ENCODE results near the gene ZC3H12D.
"Not testable (repeated sequence)": the region's sequence is repeated elsewhere in the genome, so short reads cannot be mapped to it uniquely, and the experiment has no call there.

The ZC3H12D gene

GRCh38 chr6:149478631-149479314 lies 6.0 kb downstream of the ZC3H12D start:
- no peak overlapping the region for H3K4me3 Mint-ChIP-seq

DNA sequence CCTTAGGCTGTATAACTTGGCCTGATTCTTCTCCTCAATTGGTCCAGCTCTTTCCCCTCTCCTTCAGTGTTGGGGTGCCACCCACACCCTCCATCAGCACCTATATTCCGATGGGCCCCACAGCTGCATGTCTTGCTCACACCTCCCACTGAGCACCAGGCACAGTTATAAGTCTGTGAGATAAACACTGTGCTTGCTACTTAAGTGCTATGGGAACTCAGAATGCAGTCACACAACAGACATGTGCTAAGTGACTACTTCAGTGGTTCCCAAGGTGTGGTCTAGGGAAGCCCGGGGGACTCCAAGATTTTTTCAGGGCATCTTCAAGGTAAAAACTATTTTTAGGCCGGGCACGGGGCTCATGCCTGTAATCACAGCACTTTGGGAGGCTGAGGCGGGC lies 7.3 kb downstream of the ZC3H12D start:
- no peak for DNase-seq
- CTCF ChIA-PET = no interaction called here
- Mint-ChIP-seq H3K4me3 (no peak overlapping the region), H3K27me3 (no peaks in the 10 kb centered on the region), H3K27ac (no peak overlapping the region), H3K9me3 (no peaks in the 10 kb centered on the region), H3K36me3 (peaks cover 26% of the 10 kb centered on the region), H3K4me1 (peaks cover 56% of the 10 kb centered on the region)

More at GRCh38 chr6:149478631-149479314, 6.0 kb downstream of the ZC3H12D start:
- H3K9me3 Mint-ChIP-seq = no peaks in the 10 kb centered on the region
- H3K27me3 Mint-ChIP-seq = no peaks in the 10 kb centered on the region
- peaks cover 25% of the 10 kb centered on the region for H3K36me3 Mint-ChIP-seq
- H3K27ac Mint-ChIP-seq = no peak overlapping the region
- no peak for DNase-seq
- CTCF ChIA-PET = interaction anchor here (0.7 to 1.8 kb wide), 5 partner anchors 12 to 47 kb away, joined by 3 to 16 read pairs (median 6); no protein-coding TSS in a partner anchor
- peaks cover 55% of the 10 kb centered on the region for H3K4me1 Mint-ChIP-seq

DNA sequence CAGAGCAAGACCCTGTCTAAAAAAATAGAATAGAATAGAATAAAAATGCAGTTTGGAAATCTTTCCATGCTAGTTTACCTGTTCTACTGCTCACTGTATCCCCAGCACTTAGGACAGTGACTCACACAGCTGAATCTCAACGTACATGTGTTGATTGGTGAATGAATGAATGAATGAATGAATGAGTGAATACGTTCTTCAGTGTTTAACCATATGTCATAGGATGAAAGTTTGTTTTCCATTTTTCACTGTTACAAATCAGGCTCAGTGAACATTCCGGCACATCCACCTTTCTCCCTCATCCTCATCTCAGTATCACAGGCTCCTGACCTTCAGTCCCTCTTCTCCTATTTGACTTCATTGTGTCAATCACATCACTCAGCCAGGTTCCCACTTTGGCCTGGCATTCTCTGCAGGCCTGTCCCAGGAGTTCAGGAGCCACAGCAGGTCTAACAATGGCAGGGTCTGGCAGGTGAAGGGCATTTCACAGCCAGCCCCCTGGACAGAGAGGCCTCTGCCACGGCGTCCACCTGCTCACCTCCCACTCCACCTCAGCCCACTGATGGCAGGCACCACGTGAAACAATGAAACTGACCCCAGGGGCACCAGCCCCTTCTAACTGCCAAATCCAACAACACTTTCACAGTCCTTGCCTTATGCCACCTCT lies 7.9 kb downstream of the ZC3H12D start:
- Mint-ChIP-seq H3K36me3 (peaks cover 27% of the 10 kb centered on the region), H3K27me3 (no peaks in the 10 kb centered on the region), H3K4me1 (peaks cover 57% of the 10 kb centered on the region), H3K27ac (peak overlapping the region; percentile 5), H3K9me3 (no peaks in the 10 kb centered on the region), H3K4me3 (no peak overlapping the region)
- CTCF ChIA-PET = interaction anchor here (1.0 kb wide), 1 partner anchor 10 kb away, joined by 5 read pairs; no protein-coding TSS in a partner anchor
- no peak for DNase-seq

- Mint-ChIP-seq H3K27ac (no peak overlapping the region), H3K4me3 (no peak overlapping the region), H3K9me3 (no peaks in the 10 kb centered on the region), H3K4me1 (peaks cover 40% of the 10 kb centered on the region), H3K36me3 (peaks cover 24% of the 10 kb centered on the region), H3K27me3 (no peaks in the 10 kb centered on the region)
- CTCF ChIA-PET = interaction anchor here (1.1 to 2.2 kb wide), 6 partner anchors 11 to 448 kb away, joined by 3 to 9 read pairs (median 4); partner anchors contain the start of gene ZC3H12D
- DNase-seq = no peak
Observed at GRCh38 chr6:149474108-149474935, 10.5 kb downstream of the ZC3H12D start.

DNA sequence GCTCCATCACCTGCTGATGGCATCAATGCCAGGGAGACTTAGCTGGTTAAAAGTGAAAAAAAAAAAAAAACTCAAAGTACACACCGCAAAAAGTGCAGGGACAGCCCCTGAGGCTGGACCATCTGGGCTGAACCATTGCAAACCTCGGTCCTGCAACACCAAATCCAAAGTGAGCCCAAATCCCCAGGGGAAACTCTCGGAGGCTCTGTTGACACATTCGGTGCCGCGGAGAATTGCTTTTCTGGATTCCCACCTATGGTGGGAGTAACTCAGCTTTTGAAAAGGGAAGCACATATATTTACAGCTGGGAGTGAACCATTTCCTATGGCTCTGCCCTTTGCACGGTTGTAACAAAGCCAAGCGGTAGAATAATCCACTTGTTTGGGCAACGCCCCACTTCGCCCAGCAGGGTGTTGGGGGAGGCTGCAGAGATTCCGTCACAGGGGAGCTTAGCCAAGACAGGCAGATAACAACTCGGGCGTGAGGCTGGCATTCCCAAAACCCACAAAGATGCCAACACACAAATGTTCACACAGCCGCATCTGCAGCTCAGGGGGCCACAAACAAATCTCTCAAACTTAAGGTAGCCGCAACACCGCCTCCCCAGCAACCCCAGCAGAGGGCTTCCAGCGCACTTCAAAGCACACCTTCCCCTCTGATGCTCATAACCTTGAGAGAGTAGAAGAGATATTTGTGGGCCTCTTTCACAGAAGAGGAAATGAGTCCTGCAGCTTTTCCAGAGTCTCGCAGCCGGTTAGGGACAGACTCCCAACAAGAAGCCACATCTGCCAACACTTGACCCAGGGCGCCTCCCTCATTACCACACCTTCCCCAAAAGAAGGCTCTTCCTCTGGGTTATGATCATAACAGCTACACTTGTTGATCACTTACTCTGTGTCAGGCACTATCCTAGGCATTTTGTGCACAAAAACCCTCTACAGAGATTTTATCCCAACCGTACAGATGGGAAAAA lies 11.4 kb downstream of the ZC3H12D start:
- no peak for DNase-seq
- peaks cover 40% of the 10 kb centered on the region for H3K4me1 Mint-ChIP-seq
- H3K36me3 Mint-ChIP-seq = peaks cover 21% of the 10 kb centered on the region
- CTCF ChIA-PET = interaction anchor here (0.6 to 2.2 kb wide), 8 partner anchors 11 to 447 kb away, joined by 3 to 9 read pairs (median 3); partner anchors contain the start of gene ZC3H12D
- H3K9me3 Mint-ChIP-seq = no peaks in the 10 kb centered on the region
- H3K27me3 Mint-ChIP-seq = no peaks in the 10 kb centered on the region
- H3K27ac Mint-ChIP-seq = no peak overlapping the region
- no peak overlapping the region for H3K4me3 Mint-ChIP-seq

GRCh38 chr6:149472241-149472640 lies 12.6 kb downstream of the ZC3H12D start:
- no peak overlapping the region for H3K4me3 Mint-ChIP-seq
- H3K27me3 Mint-ChIP-seq = no peaks in the 10 kb centered on the region
- H3K9me3 Mint-ChIP-seq = no peaks in the 10 kb centered on the region
- DNase-seq = no peak
- CTCF ChIA-PET = interaction anchor here (1.1 kb wide), 1 partner anchor 10 kb away, joined by 3 read pairs; no protein-coding TSS in a partner anchor
- H3K36me3 Mint-ChIP-seq = peaks cover 24% of the 10 kb centered on the region
- H3K27ac Mint-ChIP-seq = peak overlapping the region; percentile 39
- peaks cover 46% of the 10 kb centered on the region for H3K4me1 Mint-ChIP-seq

DNA sequence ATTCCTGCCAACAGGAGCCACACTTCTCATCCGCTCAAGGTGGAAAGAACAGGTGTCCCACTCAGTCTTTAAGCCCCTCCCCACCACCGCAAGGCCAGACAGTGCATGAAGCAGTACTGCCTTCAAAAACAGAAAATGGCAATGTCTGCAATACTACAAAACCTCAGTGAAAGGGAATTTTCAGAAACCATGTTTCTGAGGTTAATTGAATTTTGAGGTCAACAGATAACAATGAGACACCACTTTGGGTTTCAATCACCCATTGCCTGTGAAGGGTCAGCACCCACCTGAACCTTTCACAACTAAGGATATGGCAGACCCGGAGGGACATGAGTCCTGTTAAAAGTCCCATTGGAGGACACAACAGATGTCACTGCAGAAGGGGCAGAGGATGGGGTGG lies 13.0 kb downstream of the ZC3H12D start:
- no peak for DNase-seq
- CTCF ChIA-PET = interaction anchor here (1.1 kb wide), 1 partner anchor 9 kb away, joined by 3 read pairs; no protein-coding TSS in a partner anchor
- H3K4me3 Mint-ChIP-seq = no peak overlapping the region
- peaks cover 21% of the 10 kb centered on the region for H3K36me3 Mint-ChIP-seq
- peak overlapping the region; percentile 52 for H3K27ac Mint-ChIP-seq
- H3K4me1 Mint-ChIP-seq = peaks cover 43% of the 10 kb centered on the region
- no peaks in the 10 kb centered on the region for H3K27me3 Mint-ChIP-seq
- no peaks in the 10 kb centered on the region for H3K9me3 Mint-ChIP-seq

DNA sequence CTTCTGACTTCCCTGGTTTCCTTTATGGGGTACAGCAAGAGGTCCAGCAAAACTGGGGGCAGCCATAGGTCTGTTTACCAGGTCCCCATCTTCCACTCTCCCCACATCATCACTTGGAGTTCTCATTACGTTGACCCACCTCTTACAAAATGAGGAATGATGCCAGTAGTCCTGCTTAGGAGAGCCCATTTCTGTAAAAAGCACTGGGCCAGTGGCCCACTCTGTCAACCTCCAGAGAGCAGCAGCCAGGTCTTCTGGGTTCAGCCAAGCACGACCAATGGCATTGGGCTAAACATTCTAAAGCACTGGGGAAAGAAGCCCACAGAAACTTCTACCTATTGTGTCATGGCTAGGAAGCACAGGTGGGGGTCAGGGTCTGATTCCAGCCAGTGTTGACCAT lies 13.9 kb downstream of the ZC3H12D start:
- H3K27me3 Mint-ChIP-seq = no peaks in the 10 kb centered on the region
- no peak overlapping the region for H3K4me3 Mint-ChIP-seq
- DNase-seq = no peak
- H3K9me3 Mint-ChIP-seq = no peaks in the 10 kb centered on the region
- H3K36me3 Mint-ChIP-seq = peaks cover 20% of the 10 kb centered on the region
- H3K27ac Mint-ChIP-seq = no peak overlapping the region
- H3K4me1 Mint-ChIP-seq = peaks cover 43% of the 10 kb centered on the region
- CTCF ChIA-PET = no interaction called here

DNA sequence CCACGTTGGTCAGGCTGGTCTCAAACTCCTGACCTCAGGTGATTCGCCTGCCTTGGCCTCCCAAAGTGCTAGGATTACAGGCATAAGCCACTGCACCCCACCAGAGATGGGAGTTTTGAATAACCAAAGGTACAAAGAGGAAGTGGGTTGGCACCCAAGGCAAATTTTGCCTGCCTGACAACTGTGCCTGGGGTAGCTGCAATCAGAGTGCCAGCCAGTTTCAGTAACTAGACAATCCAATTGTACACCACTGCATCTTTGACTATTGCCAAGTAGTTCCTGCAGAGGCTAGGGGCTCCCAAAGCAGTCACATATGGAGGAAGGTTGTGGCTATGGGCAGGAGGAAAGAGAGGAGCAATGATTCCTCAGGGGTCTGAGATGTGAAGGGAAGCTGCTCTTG lies 16.6 kb downstream of the ZC3H12D start:
- no peaks in the 10 kb centered on the region for H3K9me3 Mint-ChIP-seq
- H3K4me1 Mint-ChIP-seq = peaks cover 44% of the 10 kb centered on the region
- H3K27me3 Mint-ChIP-seq = no peaks in the 10 kb centered on the region
- H3K36me3 Mint-ChIP-seq = peaks cover 14% of the 10 kb centered on the region
- H3K27ac Mint-ChIP-seq = no peak overlapping the region
- CTCF ChIA-PET = interaction anchor here (1.7 to 2.4 kb wide), 2 partner anchors 17 to 36 kb away, joined by 6 to 7 read pairs; partner anchors contain the start of gene ZC3H12D
- no peak for DNase-seq
- no peak overlapping the region for H3K4me3 Mint-ChIP-seq

- no peaks in the 10 kb centered on the region for H3K27me3 Mint-ChIP-seq
- H3K27ac Mint-ChIP-seq = no peak overlapping the region
- no peaks in the 10 kb centered on the region for H3K9me3 Mint-ChIP-seq
- no peak for DNase-seq
- H3K4me1 Mint-ChIP-seq = peaks cover 35% of the 10 kb centered on the region
- no peak overlapping the region for H3K4me3 Mint-ChIP-seq
- peaks cover 20% of the 10 kb centered on the region for H3K36me3 Mint-ChIP-seq
- CTCF ChIA-PET = interaction anchor here (0.6 to 2.4 kb wide), 4 partner anchors 9 to 35 kb away, joined by 3 to 7 read pairs (median 6); partner anchors contain the start of gene ZC3H12D
Observed at GRCh38 chr6:149467265-149467664, 17.5 kb downstream of the ZC3H12D start.

DNA sequence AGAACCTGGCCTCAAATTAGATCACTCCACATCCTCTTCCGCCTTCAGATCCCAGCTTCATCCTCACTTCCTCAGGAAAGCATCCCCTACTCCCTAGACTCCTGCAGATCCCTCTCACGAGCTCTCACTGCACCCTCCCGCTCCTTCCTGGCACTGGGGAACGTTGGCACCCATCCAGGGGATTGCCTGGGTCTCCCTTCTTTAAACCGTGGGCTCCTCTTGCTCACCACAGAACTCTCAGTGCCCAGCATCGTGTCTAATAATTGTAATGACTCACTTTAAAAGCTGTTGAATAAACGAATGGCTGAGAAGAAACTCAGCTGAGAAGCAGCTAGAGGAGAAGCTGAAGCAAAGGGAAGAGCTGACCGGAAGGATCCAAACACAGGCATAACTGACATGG lies 20.4 kb downstream of the ZC3H12D start:
- Mint-ChIP-seq H3K4me3 (no peak overlapping the region), H3K36me3 (peaks cover 23% of the 10 kb centered on the region), H3K27ac (no peak overlapping the region), H3K4me1 (peaks cover 25% of the 10 kb centered on the region), H3K27me3 (no peaks in the 10 kb centered on the region), H3K9me3 (no peaks in the 10 kb centered on the region)
- no peak for DNase-seq
- CTCF ChIA-PET = interaction anchor here (1.5 to 3.3 kb wide), 2 partner anchors 32 to 53 kb away, joined by 3 to 13 read pairs; no protein-coding TSS in a partner anchor

DNA sequence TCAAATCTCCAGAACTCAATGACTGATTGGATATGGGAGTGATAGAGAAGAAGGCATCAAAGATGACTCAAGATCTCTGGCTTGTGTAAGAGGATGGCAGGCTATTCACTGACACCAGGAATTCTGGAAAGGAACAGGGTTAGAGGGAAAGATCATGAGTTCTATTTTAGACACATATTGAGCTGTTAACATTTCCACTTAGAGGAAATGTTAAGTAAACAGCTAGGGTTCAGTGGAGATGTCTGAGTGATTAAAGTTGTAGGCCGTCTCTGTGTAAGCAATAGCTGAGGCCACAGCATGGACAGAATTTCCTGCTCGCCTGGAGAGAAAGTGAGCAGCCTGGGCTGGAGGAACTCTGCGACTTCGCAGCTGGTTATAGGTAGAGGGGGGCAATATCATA lies 21.0 kb downstream of the ZC3H12D start:
- Mint-ChIP-seq H3K9me3 (no peaks in the 10 kb centered on the region), H3K4me1 (peaks cover 23% of the 10 kb centered on the region), H3K36me3 (peaks cover 28% of the 10 kb centered on the region), H3K27ac (no peak overlapping the region), H3K27me3 (no peaks in the 10 kb centered on the region), H3K4me3 (no peak overlapping the region)
- DNase-seq = no peak
- CTCF ChIA-PET = interaction anchor here (0.7 to 3.3 kb wide), 2 partner anchors 21 to 32 kb away, joined by 3 to 13 read pairs; partner anchors contain the start of gene ZC3H12D

DNA sequence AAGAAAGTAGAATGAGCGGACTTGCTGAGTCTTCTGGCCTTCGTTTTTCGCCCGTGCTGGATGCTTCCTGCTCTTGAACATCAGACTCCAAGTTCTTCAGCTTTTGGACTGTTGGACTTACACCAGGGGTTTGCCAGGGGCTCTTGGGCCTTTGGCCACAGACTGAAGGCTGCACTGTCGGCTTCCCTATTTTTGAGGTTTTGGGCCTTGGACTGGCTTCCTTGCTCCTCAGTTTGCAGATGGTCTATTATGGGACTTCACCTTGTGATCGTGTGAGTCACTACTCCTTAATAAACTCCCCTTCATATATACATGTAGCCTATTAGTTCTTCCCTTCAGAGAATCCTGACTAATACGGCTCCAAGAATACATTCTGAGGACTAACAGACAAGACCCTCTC lies 22.1 kb downstream of the ZC3H12D start:
- DNase-seq, H3K27me3 Mint-ChIP-seq, H3K9me3 Mint-ChIP-seq, H3K4me3 Mint-ChIP-seq: not testable (repeated sequence)
- peaks cover 14% of the 10 kb centered on the region for H3K4me1 Mint-ChIP-seq
- CTCF ChIA-PET = interaction anchor here (0.7 to 3.3 kb wide), 4 partner anchors 10 to 54 kb away, joined by 3 to 13 read pairs (median 4); no protein-coding TSS in a partner anchor
- peak overlapping the region; percentile 16 for H3K27ac Mint-ChIP-seq
- peaks cover 28% of the 10 kb centered on the region for H3K36me3 Mint-ChIP-seq
